Measurements from ENCODE around the gene TMPRSS2.
"Not testable (repeated sequence)": the region's sequence is repeated elsewhere in the genome, so short reads cannot be mapped to it uniquely, and the experiment has no call there.

Gene TMPRSS2

DNA sequence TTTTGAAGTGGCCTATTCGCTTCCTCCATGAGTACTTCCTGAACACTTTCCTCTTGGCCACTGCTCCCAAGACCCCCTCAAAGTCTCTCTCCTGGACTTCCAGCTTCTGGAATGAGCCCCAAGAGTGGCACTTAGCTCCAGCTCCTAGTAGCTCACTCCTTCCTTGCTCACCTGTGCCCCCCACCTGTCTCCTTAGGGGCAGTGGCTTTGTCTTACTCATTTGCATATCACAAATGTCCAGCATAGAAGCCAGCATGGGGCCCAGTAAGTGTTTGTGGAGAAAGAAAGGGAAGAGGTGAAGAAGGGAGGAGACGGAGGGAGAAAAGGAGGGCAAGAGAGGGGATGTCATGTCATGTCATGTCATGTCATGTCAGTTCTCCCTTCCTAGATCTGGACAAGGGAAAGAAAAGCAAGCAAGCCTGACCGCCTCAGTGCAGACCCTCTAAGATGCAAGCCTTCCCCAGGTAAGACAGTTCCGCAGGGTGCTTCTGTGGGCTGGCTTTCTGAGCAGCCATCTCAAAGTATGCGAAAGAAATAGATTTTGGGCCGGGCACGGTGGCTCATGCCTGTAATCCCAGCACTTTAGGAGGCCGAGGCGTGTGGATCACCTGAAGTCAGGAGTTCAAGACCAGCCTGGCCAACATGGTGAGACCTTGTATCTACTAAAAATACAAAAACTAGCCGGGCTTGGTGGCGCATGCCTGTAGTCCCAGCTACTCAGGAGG is 88.8 kb downstream of the TMPRSS2 start:
- no peaks in the 10 kb centered on the region for H3K36me3 ChIP-seq (ENCODE audit: control insufficient read depth, low read depth, low read length)

DNA sequence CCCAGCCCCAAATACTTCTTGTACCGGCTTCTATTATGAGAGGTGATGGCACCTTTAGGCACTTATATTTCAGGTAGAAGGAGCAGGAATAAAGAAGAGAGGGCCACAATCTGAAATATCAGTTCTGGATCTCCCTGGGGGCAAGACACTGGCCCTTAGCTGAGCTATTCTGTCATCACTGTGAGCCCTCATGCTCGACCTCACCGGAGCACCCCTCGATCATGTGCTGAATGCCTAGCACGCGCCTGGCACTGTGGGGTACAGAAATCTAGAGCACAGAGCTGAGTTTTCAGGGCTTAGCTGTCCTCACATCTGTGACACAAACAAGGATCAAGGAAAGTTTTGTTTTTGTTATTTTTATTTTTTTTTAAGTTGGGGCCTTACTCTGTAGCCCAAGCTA is 89.6 kb downstream of the TMPRSS2 start:
- H3K27me3 ChIP-seq (ENCODE audit: control insufficient read depth, insufficient read depth, low read length), result peaks cover 11% of the 10 kb centered on the region
- H3K4me3 ChIP-seq (ENCODE audit: low read length), result no peak overlapping the region
- no peaks in the 10 kb centered on the region for H3K9me3 ChIP-seq (ENCODE audit: control insufficient read depth, low read depth, low read length)
- H3K4me1 ChIP-seq (ENCODE audit: control insufficient read depth, low read depth, low read length), result peaks cover 7% of the 10 kb centered on the region
- H3K9ac ChIP-seq (ENCODE audit: low read length), result no peak overlapping the region
- no peaks in the 10 kb centered on the region for H3K36me3 ChIP-seq (ENCODE audit: control insufficient read depth, low read depth, low read length)
- no peak overlapping the region for H3K27ac ChIP-seq (ENCODE audit: low read length)

More for the DNA sequence above, 88.8 kb downstream of the TMPRSS2 start:
- Histone ChIP-seq H3K4me3 (ENCODE audit: low read length) (no peak overlapping the region), H3K9ac (ENCODE audit: low read length) (no peak overlapping the region), H3K27me3 (ENCODE audit: control insufficient read depth, insufficient read depth, low read length) (peaks cover 14% of the 10 kb centered on the region), H3K9me3 (ENCODE audit: control insufficient read depth, low read depth, low read length) (no peaks in the 10 kb centered on the region), H3K4me1 (ENCODE audit: control insufficient read depth, low read depth, low read length) (peaks cover 7% of the 10 kb centered on the region), H3K27ac (ENCODE audit: low read length) (no peak overlapping the region)

DNA sequence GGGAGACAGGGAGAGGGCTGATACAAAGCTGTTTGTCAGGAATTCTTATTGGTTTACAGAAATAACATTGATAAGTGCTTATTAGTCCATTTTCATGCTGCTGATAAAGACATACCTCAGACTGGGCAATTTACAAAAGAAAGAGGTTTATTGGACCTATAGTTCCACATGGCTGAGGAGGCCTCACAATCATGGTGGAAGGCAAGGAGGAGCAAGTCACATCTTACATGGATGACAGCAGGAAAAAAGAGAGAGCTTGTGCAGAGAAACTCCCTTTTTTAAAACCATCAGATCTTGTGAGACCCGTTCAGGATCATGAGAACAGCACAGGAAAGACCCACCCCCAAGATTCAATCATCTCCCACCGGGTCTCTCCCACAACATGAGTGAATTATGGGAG is 90.5 kb downstream of the TMPRSS2 start:
- not testable (repeated sequence) for H3K27ac ChIP-seq (ENCODE audit: low read length); H3K4me3 ChIP-seq (ENCODE audit: low read length); H3K27me3 ChIP-seq (ENCODE audit: control insufficient read depth, insufficient read depth, low read length); H3K36me3 ChIP-seq (ENCODE audit: control insufficient read depth, low read depth, low read length); H3K4me1 ChIP-seq (ENCODE audit: control insufficient read depth, low read depth, low read length); H3K9ac ChIP-seq (ENCODE audit: low read length); H3K9me3 ChIP-seq (ENCODE audit: control insufficient read depth, low read depth, low read length)

Measured in iPS-18a (cell line).